K562 (cell line): ENCODE measurements around the gene PDLIM7. TPM values are rescaled to one million over a fixed set of nuclear protein-coding genes. Genes with fewer than 3 reads are reported as not detected.

Experiments
- ARHGAP35 ChIP-seq: fragments of 450-650 bp; IDR thresholded peaks from 2 replicates; pipeline ENCODE4 v1.6.1; 2018; ENCODE audit not compliant: partially characterized antibody
- CCNT2 ChIP-seq: IDR thresholded peaks from 2 replicates; pipeline ENCODE4 v1.6.1; 2011; ENCODE audit warnings: borderline replicate concordance, low read depth, mild to moderate bottlenecking, moderate library complexity, mixed read lengths, low read length; ENCODE audit not compliant: insufficient read length; ENCODE audit errors: extremely low read depth
- CGGBP1 ChIP-seq: fragments of 250-450 bp; sonication (Bioruptor Pico); IDR thresholded peaks from 2 replicates; pipeline ENCODE4 v1.9.0; 2021; ENCODE audit warnings: mild to moderate bottlenecking
- DLX4 ChIP-seq: fragments of 250-450 bp; sonication (Bioruptor Pico); IDR thresholded peaks from 2 replicates; pipeline ENCODE4 v1.6.1; 2021; ENCODE audit warnings: mild to moderate bottlenecking
- ESRRA ChIP-seq: fragments of 450-650 bp; IDR thresholded peaks from 2 replicates; pipeline ENCODE4 v1.6.1; 2014; ENCODE audit warnings: low read depth, mild to moderate bottlenecking, moderate library complexity, borderline replicate concordance
- HDAC3 ChIP-seq: fragments of 450-650 bp; IDR thresholded peaks from 2 replicates; pipeline ENCODE4 v1.6.1; 2018; ENCODE audit warnings: borderline replicate concordance, mild to moderate bottlenecking, moderate library complexity; ENCODE audit not compliant: partially characterized antibody
- HNRNPL ChIP-seq: fragments of 200-400 bp; formaldehyde crosslinking; IDR thresholded peaks from 2 replicates; pipeline ENCODE4 v1.6.1; 2017; ENCODE audit warnings: low read depth, mild to moderate bottlenecking, low read length
- ILF3 ChIP-seq: fragments of 450-650 bp; IDR thresholded peaks from 2 replicates; pipeline ENCODE4 v1.6.1; 2018; ENCODE audit warnings: antibody characterized with exemption, mild to moderate bottlenecking, moderate library complexity, borderline replicate concordance
- KHSRP ChIP-seq: fragments of 450-650 bp; IDR thresholded peaks from 2 replicates; pipeline ENCODE4 v1.6.1; 2017
- L3MBTL2 ChIP-seq: fragments of 450-650 bp; IDR thresholded peaks from 2 replicates; pipeline ENCODE4 v1.6.1; 2016; ENCODE audit warnings: mild to moderate bottlenecking, moderate library complexity
- POLR2H ChIP-seq: IDR thresholded peaks from 2 replicates; pipeline ENCODE4 v1.6.1; 2016; ENCODE audit warnings: missing genetic modification characterization, low read depth, mild to moderate bottlenecking, control low read depth, missing compliant biosample characterization, moderate library complexity
- RCOR1 ChIP-seq, 2 experiments: IDR thresholded peaks; 2 replicates each; pipeline ENCODE4 v1.6.1; 2012; ENCODE audit warnings: low read depth in 2 of 2, low read length in 2 of 2, borderline replicate concordance in 1 of 2, improper control_type of control experiment in 1 of 2
- TAF9B ChIP-seq: fragments of 450-650 bp; IDR thresholded peaks from 2 replicates; pipeline ENCODE4 v1.6.1; 2018; ENCODE audit warnings: mild to moderate bottlenecking; ENCODE audit not compliant: partially characterized antibody
- THRAP3 ChIP-seq: fragments of 450-650 bp; IDR thresholded peaks from 2 replicates; pipeline ENCODE4 v1.6.1; 2016; ENCODE audit warnings: mild to moderate bottlenecking, inconsistent platforms, borderline replicate concordance
- ZFP36 ChIP-seq: fragments of 150-350 bp; IDR thresholded peaks from 2 replicates; pipeline ENCODE4 v1.6.1; 2018; ENCODE audit warnings: low read length, low read depth; ENCODE audit not compliant: partially characterized antibody
- ZNF584 ChIP-seq: fragments of 200-800 bp; sonication (Bioruptor generic); IDR thresholded peaks from 2 replicates; pipeline ENCODE4 v1.6.1; 2016; ENCODE audit warnings: low read depth, mild to moderate bottlenecking, missing genetic modification characterization, missing compliant biosample characterization
- polyA plus RNA-seq, 8 experiments: library from polyadenylated mRNA; depleted of rRNA in 4 of 8; stranded (reverse) in 5 of 8; unstranded in 3 of 8; fragments of >200 nt; fragmentation: Nextera tagmentation in 2 of 8; fragmentation: Illumina TruSeq in 1 of 8; extraction: Ambion mirVana in 2 of 8; extraction: Trizol in 1 of 8; gene quantifications; 2 replicates each; pipeline versions ENCODE4 v1.2.1 to v1.2.3, GENCODE V29; 2011 to 2014; ENCODE audit warnings: inconsistent platforms in 1 of 8, missing spikeins in 1 of 8
- total RNA-seq, 7 experiments: library from RNA; depleted of rRNA in 6 of 7; stranded (reverse); fragments of >200 nt in 6 of 7; fragmentation: Illumina TruSeq in 2 of 7; extraction: Trizol in 2 of 7; gene quantifications; 2 replicates each; pipeline versions ENCODE4 v1.2.1 to v1.2.3, GENCODE V29; 2011 to 2021; ENCODE audit warnings: low replicate concordance in 1 of 7
- TF ChIP-seq, protein P1 (sequence below), 2 experiments: fragments of 450-650 bp; IDR thresholded peaks; 2 replicates each; pipeline ENCODE4 v1.6.1; 2018; ENCODE audit warnings: mild to moderate bottlenecking in 2 of 2, low read depth in 1 of 2; ENCODE audit not compliant: partially characterized antibody in 2 of 2
- TF ChIP-seq, protein P2 (sequence below), 2 experiments: fragments of 450-650 bp in 1 of 2; sonication (generic) in 1 of 2; formaldehyde crosslinking; conservative IDR thresholded peaks; 2 replicates each; pipeline versions ENCODE4 v1.4.0 to v1.8.1; 2020 to 2022; ENCODE audit warnings: mild to moderate bottlenecking in 1 of 2, missing genetic modification reagents in 1 of 2
- TF ChIP-seq, protein P3 (sequence below): fragments of 250-450 bp; sonication (Bioruptor Pico); IDR thresholded peaks from 2 replicates; pipeline ENCODE4 v1.5.0; 2021; ENCODE audit warnings: mild to moderate bottlenecking, borderline replicate concordance

PDLIM7 gene
- total and polyA plus RNA-seq, 9 of the 15 experiments (the other 6 are each of a cell fraction or from before 2014, with no cell fraction given), result 2.1 to 124 (median 32.6) TPM

DNA sequence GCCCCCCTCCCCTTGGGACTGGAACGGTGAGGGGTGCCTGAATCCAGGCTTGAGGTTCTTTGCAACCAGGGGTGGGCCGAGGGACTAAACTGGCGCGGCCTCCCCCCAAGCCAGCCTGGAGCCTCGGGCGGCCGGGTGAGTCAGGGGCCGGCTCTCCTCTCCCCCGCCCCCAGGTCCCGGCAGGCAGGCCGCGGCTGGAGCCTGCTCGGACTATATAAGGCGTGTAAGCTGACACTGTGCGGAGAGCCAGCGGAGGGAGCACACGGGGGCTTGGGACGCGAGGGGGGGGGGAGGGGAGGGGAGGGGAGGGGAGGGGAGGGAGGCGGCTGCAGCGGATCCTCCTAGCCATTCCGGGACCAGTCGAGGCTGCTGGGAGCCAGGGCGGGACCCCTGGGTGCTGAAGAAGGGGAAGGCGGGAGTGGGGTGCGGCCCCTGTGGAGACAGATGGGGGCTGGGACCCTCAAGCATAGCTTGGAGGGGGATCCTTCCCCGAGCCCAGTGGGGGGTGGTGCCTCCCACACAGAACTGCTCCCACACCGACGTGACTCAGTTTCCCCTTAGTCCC lies 595 bp downstream of the PDLIM7 start (continued):
- TF ChIP-seq HNRNPL (0 out of 2 replicates have a peak, but pooled peaks have one; percentile 0), RCOR1 (IDR thresholded peaks at IDR 0.05; ENCODE audit: borderline replicate concordance in 1 of 2, low read depth in 2 of 2, low read length in 2 of 2) (peak in 1 of 2 experiments; percentile 26; a peak in 1 of 4 replicates), ZNF584 (peak; percentile 46; the same call in 1 of the 2 replicates), POLR2H (tag) (no peak; the same call in 1 of the 2 replicates), ESRRA (no peak), L3MBTL2 (no peak), ILF3 (no peak; the same call in 1 of the 2 replicates), ARHGAP35 (no peak), CCNT2 (peak; percentile 76), CGGBP1 (CRISPR knock-in tag) (no peak), HDAC3 (no peak), KHSRP (no peak), DLX4 (CRISPR knock-in tag) (no peak), ZFP36 (peak; percentile 32), THRAP3 (no peak), TAF9B (no peak)
- TF ChIP-seq, protein P1, sequence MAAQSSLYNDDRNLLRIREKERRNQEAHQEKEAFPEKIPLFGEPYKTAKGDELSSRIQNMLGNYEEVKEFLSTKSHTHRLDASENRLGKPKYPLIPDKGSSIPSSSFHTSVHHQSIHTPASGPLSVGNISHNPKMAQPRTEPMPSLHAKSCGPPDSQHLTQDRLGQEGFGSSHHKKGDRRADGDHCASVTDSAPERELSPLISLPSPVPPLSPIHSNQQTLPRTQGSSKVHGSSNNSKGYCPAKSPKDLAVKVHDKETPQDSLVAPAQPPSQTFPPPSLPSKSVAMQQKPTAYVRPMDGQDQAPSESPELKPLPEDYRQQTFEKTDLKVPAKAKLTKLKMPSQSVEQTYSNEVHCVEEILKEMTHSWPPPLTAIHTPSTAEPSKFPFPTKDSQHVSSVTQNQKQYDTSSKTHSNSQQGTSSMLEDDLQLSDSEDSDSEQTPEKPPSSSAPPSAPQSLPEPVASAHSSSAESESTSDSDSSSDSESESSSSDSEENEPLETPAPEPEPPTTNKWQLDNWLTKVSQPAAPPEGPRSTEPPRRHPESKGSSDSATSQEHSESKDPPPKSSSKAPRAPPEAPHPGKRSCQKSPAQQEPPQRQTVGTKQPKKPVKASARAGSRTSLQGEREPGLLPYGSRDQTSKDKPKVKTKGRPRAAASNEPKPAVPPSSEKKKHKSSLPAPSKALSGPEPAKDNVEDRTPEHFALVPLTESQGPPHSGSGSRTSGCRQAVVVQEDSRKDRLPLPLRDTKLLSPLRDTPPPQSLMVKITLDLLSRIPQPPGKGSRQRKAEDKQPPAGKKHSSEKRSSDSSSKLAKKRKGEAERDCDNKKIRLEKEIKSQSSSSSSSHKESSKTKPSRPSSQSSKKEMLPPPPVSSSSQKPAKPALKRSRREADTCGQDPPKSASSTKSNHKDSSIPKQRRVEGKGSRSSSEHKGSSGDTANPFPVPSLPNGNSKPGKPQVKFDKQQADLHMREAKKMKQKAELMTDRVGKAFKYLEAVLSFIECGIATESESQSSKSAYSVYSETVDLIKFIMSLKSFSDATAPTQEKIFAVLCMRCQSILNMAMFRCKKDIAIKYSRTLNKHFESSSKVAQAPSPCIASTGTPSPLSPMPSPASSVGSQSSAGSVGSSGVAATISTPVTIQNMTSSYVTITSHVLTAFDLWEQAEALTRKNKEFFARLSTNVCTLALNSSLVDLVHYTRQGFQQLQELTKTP (IDR thresholded peaks at IDR 0.05; ENCODE audit: low read depth in 1 of 2, partially characterized antibody in 2 of 2), result no peak
- TF ChIP-seq, protein P2, sequence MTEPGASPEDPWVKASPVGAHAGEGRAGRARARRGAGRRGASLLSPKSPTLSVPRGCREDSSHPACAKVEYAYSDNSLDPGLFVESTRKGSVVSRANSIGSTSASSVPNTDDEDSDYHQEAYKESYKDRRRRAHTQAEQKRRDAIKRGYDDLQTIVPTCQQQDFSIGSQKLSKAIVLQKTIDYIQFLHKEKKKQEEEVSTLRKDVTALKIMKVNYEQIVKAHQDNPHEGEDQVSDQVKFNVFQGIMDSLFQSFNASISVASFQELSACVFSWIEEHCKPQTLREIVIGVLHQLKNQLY (CRISPR knock-in tag; conservative IDR thresholded peaks at IDR 0.05), result no peak
- TF ChIP-seq, protein P3, sequence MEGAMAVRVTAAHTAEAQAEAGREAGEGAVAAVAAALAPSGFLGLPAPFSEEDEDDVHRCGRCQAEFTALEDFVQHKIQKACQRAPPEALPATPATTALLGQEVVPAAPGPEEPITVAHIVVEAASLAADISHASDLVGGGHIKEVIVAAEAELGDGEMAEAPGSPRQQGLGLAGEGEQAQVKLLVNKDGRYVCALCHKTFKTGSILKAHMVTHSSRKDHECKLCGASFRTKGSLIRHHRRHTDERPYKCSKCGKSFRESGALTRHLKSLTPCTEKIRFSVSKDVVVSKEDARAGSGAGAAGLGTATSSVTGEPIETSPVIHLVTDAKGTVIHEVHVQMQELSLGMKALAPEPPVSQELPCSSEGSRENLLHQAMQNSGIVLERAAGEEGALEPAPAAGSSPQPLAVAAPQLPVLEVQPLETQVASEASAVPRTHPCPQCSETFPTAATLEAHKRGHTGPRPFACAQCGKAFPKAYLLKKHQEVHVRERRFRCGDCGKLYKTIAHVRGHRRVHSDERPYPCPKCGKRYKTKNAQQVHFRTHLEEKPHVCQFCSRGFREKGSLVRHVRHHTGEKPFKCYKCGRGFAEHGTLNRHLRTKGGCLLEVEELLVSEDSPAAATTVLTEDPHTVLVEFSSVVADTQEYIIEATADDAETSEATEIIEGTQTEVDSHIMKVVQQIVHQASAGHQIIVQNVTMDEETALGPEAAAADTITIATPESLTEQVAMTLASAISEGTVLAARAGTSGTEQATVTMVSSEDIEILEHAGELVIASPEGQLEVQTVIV (CRISPR knock-in tag), result no peak
